WTC11 (cell line): Measurements from ENCODE around the gene KRTAP4-16.

ENCODE experiments used
- ELF4 ChIP-seq: sonication (generic); formaldehyde crosslinking; IDR thresholded peaks from 2 replicates; pipeline ENCODE4 v1.8.1; 2022; ENCODE audit warnings: low read depth, mild to moderate bottlenecking, moderate library complexity, missing genetic modification reagents
- JUN ChIP-seq: sonication (generic); formaldehyde crosslinking; IDR thresholded peaks from 2 replicates; pipeline ENCODE4 v1.8.0; 2023; ENCODE audit warnings: mild to moderate bottlenecking, missing genetic modification reagents
- NR3C1 ChIP-seq: sonication (generic); formaldehyde crosslinking; conservative IDR thresholded peaks from 2 replicates; pipeline ENCODE4 v1.8.1; 2023; ENCODE audit warnings: low read depth, mild to moderate bottlenecking, missing genetic modification reagents
- SMAD3 ChIP-seq: sonication (generic); formaldehyde crosslinking; IDR thresholded peaks from 2 replicates; pipeline ENCODE4 v1.8.0; 2022; ENCODE audit warnings: missing genetic modification reagents, mild to moderate bottlenecking, borderline replicate concordance
- TCF7 ChIP-seq: sonication (generic); formaldehyde crosslinking; IDR thresholded peaks from 2 replicates; pipeline ENCODE4 v1.8.0; 2022; ENCODE audit warnings: mild to moderate bottlenecking, low read depth, missing genetic modification reagents, moderate library complexity
- TEAD1 ChIP-seq: sonication (generic); formaldehyde crosslinking; IDR thresholded peaks from 2 replicates; pipeline ENCODE4 v1.8.0; 2022; ENCODE audit warnings: mild to moderate bottlenecking, missing genetic modification reagents
- ZBTB21 ChIP-seq: sonication (generic); formaldehyde crosslinking; IDR thresholded peaks from 2 replicates; pipeline ENCODE4 v1.8.1; 2023; ENCODE audit warnings: mild to moderate bottlenecking, missing genetic modification reagents, borderline replicate concordance
- TF ChIP-seq, protein P1 (sequence below): sonication (generic); formaldehyde crosslinking; IDR thresholded peaks from 2 replicates; pipeline ENCODE4 v1.8.1; 2023; ENCODE audit warnings: mild to moderate bottlenecking, missing genetic modification reagents, moderate library complexity
- TF ChIP-seq, protein P2 (sequence below): fragments of 200-600 bp; IDR thresholded peaks from 2 replicates; pipeline ENCODE4 v1.8.0; 2022; ENCODE audit warnings: antibody characterized with exemption
- TF ChIP-seq, protein P3 (sequence below): sonication (generic); formaldehyde crosslinking; IDR thresholded peaks from 2 replicates; pipeline ENCODE4 v1.8.1; 2023; ENCODE audit warnings: mild to moderate bottlenecking, missing genetic modification reagents, moderate library complexity
- TF ChIP-seq, protein P4 (sequence below): sonication (generic); formaldehyde crosslinking; IDR thresholded peaks from 2 replicates; pipeline ENCODE4 v1.8.1; 2023; ENCODE audit warnings: mild to moderate bottlenecking, missing genetic modification reagents
- TF ChIP-seq, protein P5 (sequence below): sonication (generic); formaldehyde crosslinking; IDR thresholded peaks from 2 replicates; pipeline ENCODE4 v1.8.0; 2022; ENCODE audit warnings: mild to moderate bottlenecking, missing genetic modification reagents

DNA sequence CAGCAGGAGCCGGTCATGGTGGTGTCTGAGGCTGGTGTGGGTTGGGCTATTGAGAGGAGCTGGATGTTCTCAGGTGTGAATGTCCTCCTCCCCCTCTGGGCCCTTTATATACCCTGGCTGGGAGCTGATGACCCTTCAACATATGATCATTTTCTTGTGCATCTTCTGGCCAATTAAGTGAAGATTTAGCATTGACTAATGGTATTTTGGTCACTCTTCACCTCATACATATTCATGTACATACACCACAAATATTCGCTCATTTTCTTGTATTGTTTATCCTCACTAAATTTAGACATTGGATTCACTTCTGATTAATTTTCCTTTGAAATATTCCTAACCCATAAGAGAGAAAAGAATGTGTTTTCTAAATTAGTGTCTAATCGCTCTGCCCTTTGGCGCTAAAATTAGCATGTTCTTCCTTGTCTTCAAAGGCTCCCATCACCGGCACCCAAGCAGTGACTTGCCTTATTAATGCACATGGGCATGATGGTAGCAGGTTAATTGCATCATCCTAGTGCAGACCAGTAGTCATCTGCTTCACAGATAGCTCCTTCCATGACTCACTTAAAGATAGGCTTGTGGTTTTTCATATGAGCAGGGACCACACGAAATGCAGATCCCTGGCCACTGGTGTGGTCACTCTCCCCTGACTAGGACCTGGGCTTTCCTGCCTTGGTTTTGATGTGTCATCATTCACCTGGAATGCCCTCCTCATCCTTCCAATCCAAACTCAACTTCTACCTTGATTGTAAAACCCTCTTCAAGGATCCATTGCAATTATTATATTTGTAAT, 36.0 kb downstream of the KRTAP4-16 start, which contains the start of gene KRTAP2-4:
- TF ChIP-seq, protein P1, sequence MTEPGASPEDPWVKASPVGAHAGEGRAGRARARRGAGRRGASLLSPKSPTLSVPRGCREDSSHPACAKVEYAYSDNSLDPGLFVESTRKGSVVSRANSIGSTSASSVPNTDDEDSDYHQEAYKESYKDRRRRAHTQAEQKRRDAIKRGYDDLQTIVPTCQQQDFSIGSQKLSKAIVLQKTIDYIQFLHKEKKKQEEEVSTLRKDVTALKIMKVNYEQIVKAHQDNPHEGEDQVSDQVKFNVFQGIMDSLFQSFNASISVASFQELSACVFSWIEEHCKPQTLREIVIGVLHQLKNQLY (CRISPR knock-in tag) = no peak
- TF ChIP-seq, protein P2, sequence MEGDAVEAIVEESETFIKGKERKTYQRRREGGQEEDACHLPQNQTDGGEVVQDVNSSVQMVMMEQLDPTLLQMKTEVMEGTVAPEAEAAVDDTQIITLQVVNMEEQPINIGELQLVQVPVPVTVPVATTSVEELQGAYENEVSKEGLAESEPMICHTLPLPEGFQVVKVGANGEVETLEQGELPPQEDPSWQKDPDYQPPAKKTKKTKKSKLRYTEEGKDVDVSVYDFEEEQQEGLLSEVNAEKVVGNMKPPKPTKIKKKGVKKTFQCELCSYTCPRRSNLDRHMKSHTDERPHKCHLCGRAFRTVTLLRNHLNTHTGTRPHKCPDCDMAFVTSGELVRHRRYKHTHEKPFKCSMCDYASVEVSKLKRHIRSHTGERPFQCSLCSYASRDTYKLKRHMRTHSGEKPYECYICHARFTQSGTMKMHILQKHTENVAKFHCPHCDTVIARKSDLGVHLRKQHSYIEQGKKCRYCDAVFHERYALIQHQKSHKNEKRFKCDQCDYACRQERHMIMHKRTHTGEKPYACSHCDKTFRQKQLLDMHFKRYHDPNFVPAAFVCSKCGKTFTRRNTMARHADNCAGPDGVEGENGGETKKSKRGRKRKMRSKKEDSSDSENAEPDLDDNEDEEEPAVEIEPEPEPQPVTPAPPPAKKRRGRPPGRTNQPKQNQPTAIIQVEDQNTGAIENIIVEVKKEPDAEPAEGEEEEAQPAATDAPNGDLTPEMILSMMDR = no peak
- no peak for TF ChIP-seq NR3C1
- TF ChIP-seq SMAD3 (CRISPR knock-in tag) = no peak
- TF ChIP-seq, protein P3, sequence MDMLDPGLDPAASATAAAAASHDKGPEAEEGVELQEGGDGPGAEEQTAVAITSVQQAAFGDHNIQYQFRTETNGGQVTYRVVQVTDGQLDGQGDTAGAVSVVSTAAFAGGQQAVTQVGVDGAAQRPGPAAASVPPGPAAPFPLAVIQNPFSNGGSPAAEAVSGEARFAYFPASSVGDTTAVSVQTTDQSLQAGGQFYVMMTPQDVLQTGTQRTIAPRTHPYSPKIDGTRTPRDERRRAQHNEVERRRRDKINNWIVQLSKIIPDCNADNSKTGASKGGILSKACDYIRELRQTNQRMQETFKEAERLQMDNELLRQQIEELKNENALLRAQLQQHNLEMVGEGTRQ (CRISPR knock-in tag) = no peak
- TF ChIP-seq, protein P4, sequence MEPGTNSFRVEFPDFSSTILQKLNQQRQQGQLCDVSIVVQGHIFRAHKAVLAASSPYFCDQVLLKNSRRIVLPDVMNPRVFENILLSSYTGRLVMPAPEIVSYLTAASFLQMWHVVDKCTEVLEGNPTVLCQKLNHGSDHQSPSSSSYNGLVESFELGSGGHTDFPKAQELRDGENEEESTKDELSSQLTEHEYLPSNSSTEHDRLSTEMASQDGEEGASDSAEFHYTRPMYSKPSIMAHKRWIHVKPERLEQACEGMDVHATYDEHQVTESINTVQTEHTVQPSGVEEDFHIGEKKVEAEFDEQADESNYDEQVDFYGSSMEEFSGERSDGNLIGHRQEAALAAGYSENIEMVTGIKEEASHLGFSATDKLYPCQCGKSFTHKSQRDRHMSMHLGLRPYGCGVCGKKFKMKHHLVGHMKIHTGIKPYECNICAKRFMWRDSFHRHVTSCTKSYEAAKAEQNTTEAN (CRISPR knock-in tag) = no peak
- TF ChIP-seq, protein P5, sequence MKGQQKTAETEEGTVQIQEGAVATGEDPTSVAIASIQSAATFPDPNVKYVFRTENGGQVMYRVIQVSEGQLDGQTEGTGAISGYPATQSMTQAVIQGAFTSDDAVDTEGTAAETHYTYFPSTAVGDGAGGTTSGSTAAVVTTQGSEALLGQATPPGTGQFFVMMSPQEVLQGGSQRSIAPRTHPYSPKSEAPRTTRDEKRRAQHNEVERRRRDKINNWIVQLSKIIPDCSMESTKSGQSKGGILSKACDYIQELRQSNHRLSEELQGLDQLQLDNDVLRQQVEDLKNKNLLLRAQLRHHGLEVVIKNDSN (CRISPR knock-in tag) = no peak
- TF ChIP-seq JUN (CRISPR knock-in tag) = no peak
- no peak for TF ChIP-seq ZBTB21
- no peak for TF ChIP-seq ELF4 (CRISPR knock-in tag)
- no peak for TF ChIP-seq TEAD1 (CRISPR knock-in tag)
- TF ChIP-seq TCF7 = no peak
